HEK293T (cell line): ENCODE data around the gene CAMK2D.
A peak's percentile ranks its signal among the peaks of the same experiment; 100 is the strongest.

Experiments
- CTCF ChIA-PET: fragments of 350-600 bp; formaldehyde crosslinking; extraction: SDS; loops from one replicate; lab custom pipeline; 2021; ENCODE audit warnings: antibody characterized with exemption, inconsistent platforms; lab: Yijun Ruan, JAX
- POLR2A ChIA-PET: fragments of 350-600 bp; formaldehyde crosslinking; extraction: SDS; loops from one replicate; lab custom pipeline; 2020; ENCODE audit warnings: antibody characterized with exemption, inconsistent platforms; lab: Yijun Ruan, JAX
- DNase-seq: peaks from one replicate; pipeline ENCODE4 v3.0.0; 2012; ENCODE audit warnings: mixed read lengths; ENCODE audit errors: extremely low spot score
- ARNT ChIP-seq: fragments of 450-650 bp; IDR thresholded peaks from 2 replicates; pipeline ENCODE4 v1.6.1; 2017; ENCODE audit warnings: mild to moderate bottlenecking
- BHLHE40 ChIP-seq: fragments of 450-650 bp; IDR thresholded peaks from 2 replicates; pipeline ENCODE4 v1.6.1; 2016; ENCODE audit warnings: mild to moderate bottlenecking, moderate library complexity, borderline replicate concordance
- CTBP1 ChIP-seq: fragments of 450-650 bp; IDR thresholded peaks from 2 replicates; pipeline ENCODE4 v1.6.1; 2016; ENCODE audit warnings: borderline replicate concordance
- ELF4 ChIP-seq: fragments of 450-650 bp; IDR thresholded peaks from 2 replicates; pipeline ENCODE4 v1.6.1; 2017; ENCODE audit warnings: antibody characterized with exemption
- FOXA1 ChIP-seq: fragments of 450-650 bp; IDR thresholded peaks from 2 replicates; pipeline ENCODE4 v1.6.1; 2016; ENCODE audit warnings: mild to moderate bottlenecking
- FOXK2 ChIP-seq: fragments of 450-650 bp; IDR thresholded peaks from 2 replicates; pipeline ENCODE4 v1.6.1; 2016; ENCODE audit warnings: mild to moderate bottlenecking
- FOXM1 ChIP-seq: fragments of 450-650 bp; IDR thresholded peaks from 2 replicates; pipeline ENCODE4 v1.6.1; 2017; ENCODE audit warnings: mild to moderate bottlenecking, borderline replicate concordance
- HDGF ChIP-seq: fragments of 450-650 bp; IDR thresholded peaks from 2 replicates; pipeline ENCODE4 v1.6.1; 2017; ENCODE audit warnings: antibody characterized with exemption, borderline replicate concordance
- L3MBTL2 ChIP-seq: fragments of 450-650 bp; conservative IDR thresholded peaks from 2 replicates; pipeline ENCODE4 v1.6.1; 2016; ENCODE audit warnings: mild to moderate bottlenecking
- LEF1 ChIP-seq: fragments of 450-650 bp; IDR thresholded peaks from 2 replicates; pipeline ENCODE4 v1.6.1; 2017; ENCODE audit warnings: mild to moderate bottlenecking, borderline replicate concordance
- NFRKB ChIP-seq: fragments of 450-650 bp; IDR thresholded peaks from 2 replicates; pipeline ENCODE4 v1.6.1; 2016; ENCODE audit warnings: mild to moderate bottlenecking, moderate library complexity
- SP1 ChIP-seq: fragments of 450-650 bp; IDR thresholded peaks from 2 replicates; pipeline ENCODE4 v1.6.1; 2017
- SUZ12 ChIP-seq: fragments of 450-650 bp; IDR thresholded peaks from 2 replicates; pipeline ENCODE4 v1.6.1; 2016; ENCODE audit warnings: mild to moderate bottlenecking
- TARDBP ChIP-seq: fragments of 450-650 bp; IDR thresholded peaks from 2 replicates; pipeline ENCODE4 v1.6.1; 2016
- ZNF384 ChIP-seq: fragments of 450-650 bp; IDR thresholded peaks from 2 replicates; pipeline ENCODE4 v1.6.1; 2016
- TF ChIP-seq, protein P1 (sequence below): fragments of 450-650 bp; IDR thresholded peaks from 2 replicates; pipeline ENCODE4 v1.6.1; 2016

CAMK2D gene

GRCh38 chr4:113760795-113761619, 531 bp downstream of the CAMK2D start:
- peak; percentile 45 for DNase-seq
- ChIA-PET POLR2A (interaction anchor here (1.0 to 1.3 kb wide), 3 partner anchors 214 to 358 kb away, joined by 3 to 8 read pairs (median 3); no protein-coding TSS in a partner anchor), CTCF (interaction anchor here (0.6 to 0.9 kb wide), 3 partner anchors 127 to 366 kb away, joined by 3 read pairs; no protein-coding TSS in a partner anchor)
- TF ChIP-seq ELF4 = no peak
- TF ChIP-seq FOXK2 = no peak
- no peak for TF ChIP-seq BHLHE40
- TF ChIP-seq L3MBTL2 = no peak
- TF ChIP-seq NFRKB = no peak
- no peak for TF ChIP-seq CTBP1
- TF ChIP-seq SUZ12 = no peak
- TF ChIP-seq LEF1 = no peak
- TF ChIP-seq ZNF384 = no peak
- no peak for TF ChIP-seq TARDBP
- TF ChIP-seq, protein P1, sequence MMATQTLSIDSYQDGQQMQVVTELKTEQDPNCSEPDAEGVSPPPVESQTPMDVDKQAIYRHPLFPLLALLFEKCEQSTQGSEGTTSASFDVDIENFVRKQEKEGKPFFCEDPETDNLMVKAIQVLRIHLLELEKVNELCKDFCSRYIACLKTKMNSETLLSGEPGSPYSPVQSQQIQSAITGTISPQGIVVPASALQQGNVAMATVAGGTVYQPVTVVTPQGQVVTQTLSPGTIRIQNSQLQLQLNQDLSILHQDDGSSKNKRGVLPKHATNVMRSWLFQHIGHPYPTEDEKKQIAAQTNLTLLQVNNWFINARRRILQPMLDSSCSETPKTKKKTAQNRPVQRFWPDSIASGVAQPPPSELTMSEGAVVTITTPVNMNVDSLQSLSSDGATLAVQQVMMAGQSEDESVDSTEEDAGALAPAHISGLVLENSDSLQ = no peak
- TF ChIP-seq FOXA1 = no peak
- no peak for TF ChIP-seq FOXM1
- no peak for TF ChIP-seq SP1
- no peak for TF ChIP-seq ARNT

GRCh38 chr4:113760094-113760794, 1.3 kb downstream of the CAMK2D start:
- DNase-seq = peak; percentile 9
- ChIA-PET CTCF (interaction anchor here (0.6 to 0.9 kb wide), 3 partner anchors 126 to 365 kb away, joined by 3 read pairs; no protein-coding TSS in a partner anchor), POLR2A (interaction anchor here (1.0 to 1.3 kb wide), 3 partner anchors 213 to 357 kb away, joined by 3 to 8 read pairs (median 3); no protein-coding TSS in a partner anchor)
- TF ChIP-seq L3MBTL2 (no peak), HDGF (no peak), ZNF384 (no peak)
- TF ChIP-seq, protein P1 = peak; percentile 29; the same call in 1 of the 2 replicates

DNA sequence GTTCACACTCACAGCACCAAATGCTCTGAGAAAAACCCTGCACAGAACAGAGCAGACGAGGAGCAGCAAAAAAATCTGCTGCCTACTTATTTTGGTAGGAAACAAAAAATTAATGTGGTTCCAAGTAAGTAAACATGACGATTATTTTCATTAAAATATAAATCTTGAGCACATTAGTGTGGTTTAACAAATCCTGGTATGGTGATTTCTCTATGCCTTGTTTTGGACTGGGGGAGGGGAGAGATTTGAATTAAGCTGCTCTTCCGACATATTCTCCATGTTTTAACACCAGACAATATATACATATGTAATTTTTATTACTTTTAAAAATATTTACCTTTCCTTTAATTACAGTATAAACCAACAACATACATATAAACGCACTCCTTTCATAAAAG, 1.8 kb downstream of the CAMK2D start:
- no peak for TF ChIP-seq FOXK2
- no peak for TF ChIP-seq TARDBP
- no peak for TF ChIP-seq L3MBTL2
- no peak for TF ChIP-seq HDGF
- TF ChIP-seq SUZ12 = no peak
- no peak for TF ChIP-seq FOXA1
- no peak for TF ChIP-seq FOXM1
- TF ChIP-seq BHLHE40 = no peak
- no peak for TF ChIP-seq ZNF384
- ChIA-PET CTCF (no interaction called here), POLR2A (no interaction called here)
- no peak for DNase-seq

- ChIA-PET POLR2A (no interaction called here), CTCF (no interaction called here)
- no peak for DNase-seq
- TF ChIP-seq SP1 (no peak), ARNT (no peak), BHLHE40 (no peak), L3MBTL2 (no peak), HDGF (no peak), SUZ12 (no peak), FOXA1 (no peak)
- TF ChIP-seq, protein P1 = peak; percentile 56
Observed at GRCh38 chr4:113758372-113758771, 3.2 kb downstream of the CAMK2D start.

- CTCF ChIA-PET = no interaction called here
- POLR2A ChIA-PET = interaction anchor here (0.6 kb wide), 1 partner anchor 173 kb away, joined by 3 read pairs; no protein-coding TSS in a partner anchor
- no peak for DNase-seq
- TF ChIP-seq HDGF = no peak
- no peak for TF ChIP-seq FOXK2
- TF ChIP-seq LEF1 = no peak
- no peak for TF ChIP-seq FOXM1
- TF ChIP-seq ZNF384 = no peak
- TF ChIP-seq SUZ12 = no peak
- no peak for TF ChIP-seq TARDBP
- TF ChIP-seq SP1 = no peak
- no peak for TF ChIP-seq ARNT
- no peak for TF ChIP-seq NFRKB
Observed at GRCh38 chr4:113757486-113757885, 4.1 kb downstream of the CAMK2D start.

- TF ChIP-seq NFRKB (no peak), L3MBTL2 (no peak), BHLHE40 (no peak), FOXA1 (no peak), SUZ12 (no peak), ELF4 (no peak), ZNF384 (no peak), TARDBP (no peak), ARNT (no peak), FOXK2 (no peak), HDGF (no peak), LEF1 (no peak), FOXM1 (no peak), CTBP1 (no peak), SP1 (no peak)
- TF ChIP-seq, protein P1 = no peak
- DNase-seq = no peak
- CTCF ChIA-PET = interaction anchor here (0.5 to 0.6 kb wide), 2 partner anchors 182 to 365 kb away, joined by 3 to 4 read pairs; no protein-coding TSS in a partner anchor
- POLR2A ChIA-PET = no interaction called here
Observed at GRCh38 chr4:113756005-113756410, 5.5 kb downstream of the CAMK2D start.
